ENCODE results near the gene MAD2L1.

Gene MAD2L1

GRCh38 chr4:120059036-120059435 lies 7.6 kb downstream of the MAD2L1 start:
- DNase-seq (ENCODE audit: low read depth in 2 of 2, low spot score in 1 of 2): no peak

- DNase-seq (ENCODE audit: low read depth in 2 of 2, low spot score in 1 of 2): no peak
Observed at GRCh38 chr4:120057416-120057815, 9.2 kb downstream of the MAD2L1 start.

- DNase-seq (ENCODE audit: low read depth in 2 of 2, low spot score in 1 of 2): no peak
Observed at GRCh38 chr4:120056246-120056645, 10.4 kb downstream of the MAD2L1 start.

GRCh38 chr4:120055795-120056194 lies 10.9 kb downstream of the MAD2L1 start:
- DNase-seq (ENCODE audit: low read depth in 2 of 2, low spot score in 1 of 2): no peak

- DNase-seq (ENCODE audit: low read depth in 2 of 2, low spot score in 1 of 2): no peak
Observed at GRCh38 chr4:120055162-120055561, 11.5 kb downstream of the MAD2L1 start.

GRCh38 chr4:120053911-120054310 lies 12.7 kb downstream of the MAD2L1 start:
- no peak for DNase-seq (ENCODE audit: low read depth in 2 of 2, low spot score in 1 of 2)

GRCh38 chr4:120052856-120053255 lies 13.8 kb downstream of the MAD2L1 start:
- DNase-seq (ENCODE audit: low read depth in 2 of 2, low spot score in 1 of 2): no peak

- DNase-seq (ENCODE audit: low read depth in 2 of 2, low spot score in 1 of 2): no peak
Observed at GRCh38 chr4:120051253-120051652, 15.4 kb downstream of the MAD2L1 start.

GRCh38 chr4:120049732-120050494 lies 16.7 kb downstream of the MAD2L1 start:
- peak; percentile 15 to 60 for DNase-seq (ENCODE audit: low read depth in 2 of 2, low spot score in 1 of 2)

GRCh38 chr4:120043828-120044227 lies 22.8 kb downstream of the MAD2L1 start:
- no peak for DNase-seq (ENCODE audit: low read depth in 2 of 2, low spot score in 1 of 2)

GRCh38 chr4:120037411-120037810 lies 29.2 kb downstream of the MAD2L1 start:
- DNase-seq (ENCODE audit: low read depth in 2 of 2, low spot score in 1 of 2): no peak

- DNase-seq (ENCODE audit: low read depth in 2 of 2, low spot score in 1 of 2): no peak
Observed at GRCh38 chr4:120034913-120035312, 31.7 kb downstream of the MAD2L1 start.

- DNase-seq (ENCODE audit: low read depth in 2 of 2, low spot score in 1 of 2): no peak
Observed at GRCh38 chr4:120026853-120027252, 39.8 kb downstream of the MAD2L1 start.

- no peak for DNase-seq (ENCODE audit: low read depth in 2 of 2, low spot score in 1 of 2)
Observed at GRCh38 chr4:120025516-120025915, 41.1 kb downstream of the MAD2L1 start.

- DNase-seq (ENCODE audit: low read depth in 2 of 2, low spot score in 1 of 2): no peak
Observed at GRCh38 chr4:120018786-120019185, 47.9 kb downstream of the MAD2L1 start.

GRCh38 chr4:120017939-120018692 lies 48.5 kb downstream of the MAD2L1 start:
- DNase-seq (ENCODE audit: low read depth in 2 of 2, low spot score in 1 of 2): no peak

- DNase-seq (ENCODE audit: low read depth in 2 of 2, low spot score in 1 of 2): no peak
Observed at GRCh38 chr4:120011725-120012124, 54.9 kb downstream of the MAD2L1 start.

- DNase-seq (ENCODE audit: low read depth in 2 of 2, low spot score in 1 of 2): no peak
Observed at GRCh38 chr4:120010646-120011045, 56.0 kb downstream of the MAD2L1 start.

- DNase-seq (ENCODE audit: low read depth in 2 of 2, low spot score in 1 of 2): no peak
Observed at GRCh38 chr4:120009731-120010130, 56.9 kb downstream of the MAD2L1 start.

GRCh38 chr4:120008957-120009356 lies 57.7 kb downstream of the MAD2L1 start:
- no peak for DNase-seq (ENCODE audit: low read depth in 2 of 2, low spot score in 1 of 2)

- DNase-seq (ENCODE audit: low read depth in 2 of 2, low spot score in 1 of 2): no peak
Observed at GRCh38 chr4:120007896-120008436, 58.7 kb downstream of the MAD2L1 start.

- DNase-seq (ENCODE audit: low read depth in 2 of 2, low spot score in 1 of 2): no peak
Observed at GRCh38 chr4:120007191-120007871, 59.3 kb downstream of the MAD2L1 start.

Measured in stimulated activated CD8-positive, alpha-beta memory T cell treated with anti-CD3 and anti-CD28 coated beads, Interleukin-4, amount 100 ng/mL, for 4 hours (primary cell).